HG02678 (cell line): ENCODE measurements around the gene SCOC.

Experiments
- ATAC-seq: cut with Tn5 transposase; IDR thresholded peaks from one replicate; pipeline ENCODE4 v1.9.1; 2021; ENCODE audit warnings: mild to moderate bottlenecking, moderate library complexity; ENCODE audit not compliant: unreplicated experiment

The SCOC gene

GRCh38 chr4:140373328-140374129 is at the start of gene SCOC:
TSS of gene SCOC (plus strand) at chr4:140373646. CDS start at chr4:140379171, 5,525 bp downstream.
- peak; percentile 94 for ATAC-seq

DNA sequence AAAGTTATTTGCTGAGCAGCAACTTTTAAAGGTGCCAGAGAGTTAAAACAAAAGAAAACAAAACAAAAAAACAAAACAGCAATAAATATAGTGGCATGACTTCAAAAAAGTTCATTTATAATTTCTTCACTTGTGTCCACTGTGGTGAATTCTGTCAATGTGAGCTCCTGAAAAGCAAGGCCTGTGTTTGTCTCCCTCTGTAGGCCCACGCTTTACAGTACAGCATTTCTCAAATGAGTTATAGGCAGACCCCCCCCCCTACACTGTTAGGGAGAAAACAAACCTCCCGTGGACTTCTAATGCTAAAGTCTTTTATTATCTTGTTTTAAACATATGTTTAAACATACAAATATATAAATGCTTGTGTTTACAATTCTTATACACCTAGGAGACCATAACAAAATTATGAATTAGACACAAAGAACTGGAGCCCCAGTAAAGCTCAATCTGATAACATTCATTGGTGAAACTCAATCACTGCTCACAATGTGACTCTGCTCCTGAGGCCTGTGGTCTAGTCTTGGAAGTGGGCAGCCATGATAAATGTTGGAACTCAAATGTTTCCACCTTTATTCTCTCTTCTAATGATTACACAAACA is 47.0 kb upstream of the SCOC start:
- ATAC-seq = no peak

DNA sequence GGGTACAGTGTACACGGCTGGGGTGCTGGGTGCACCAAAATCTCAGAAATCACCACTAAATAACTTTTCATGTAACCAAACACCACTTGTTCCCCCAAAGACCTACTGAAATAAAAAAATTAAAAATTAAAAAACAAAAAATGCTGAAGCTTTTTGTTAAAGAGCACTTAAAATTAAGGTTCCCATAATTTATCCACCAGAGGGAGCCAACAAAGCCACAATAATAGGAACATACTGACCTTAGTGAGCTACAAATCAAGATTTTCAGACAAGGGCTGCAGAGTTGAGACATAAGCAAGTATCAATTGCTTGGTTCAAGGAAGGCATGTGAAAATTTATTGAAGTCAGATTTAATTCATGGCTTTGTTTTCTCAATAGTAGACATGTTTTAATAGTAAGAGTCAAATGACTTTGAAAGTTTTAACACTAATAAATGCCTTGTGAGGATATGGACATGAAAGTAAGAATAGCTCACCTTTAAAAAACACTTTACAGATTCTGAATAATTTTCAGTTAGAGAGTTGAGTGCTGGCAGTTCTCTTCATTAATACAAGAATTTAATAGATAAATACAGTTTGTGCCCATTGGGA is 43.0 kb upstream of the SCOC start:
- no peak for ATAC-seq

DNA sequence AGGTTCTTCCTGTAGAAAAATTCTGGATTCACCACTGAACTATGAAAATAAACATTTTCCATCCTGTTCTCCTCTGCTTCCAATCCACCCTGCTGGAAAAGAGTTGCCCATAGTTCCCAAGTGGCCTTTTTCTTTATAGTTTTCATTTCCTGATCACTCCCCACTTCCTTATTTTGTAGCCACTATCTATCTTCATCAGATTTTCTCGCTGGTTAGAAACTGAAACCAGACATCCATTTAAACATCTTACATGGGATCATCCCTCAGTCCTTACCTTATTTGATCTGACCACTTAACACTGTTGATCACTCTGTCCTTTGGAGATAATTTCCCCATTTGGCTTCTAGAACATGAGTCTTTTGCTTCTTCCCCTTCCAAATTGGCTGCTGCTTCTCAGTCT is 42.2 kb upstream of the SCOC start:
- ATAC-seq = no peak

GRCh38 chr4:140331876-140332275 is 41.6 kb upstream of the SCOC start:
- ATAC-seq = no peak

- ATAC-seq = no peak
Measured at GRCh38 chr4:140332734-140333133, 40.7 kb upstream of the SCOC start.

- ATAC-seq = no peak
Measured at GRCh38 chr4:140333523-140333922, 39.9 kb upstream of the SCOC start.

DNA sequence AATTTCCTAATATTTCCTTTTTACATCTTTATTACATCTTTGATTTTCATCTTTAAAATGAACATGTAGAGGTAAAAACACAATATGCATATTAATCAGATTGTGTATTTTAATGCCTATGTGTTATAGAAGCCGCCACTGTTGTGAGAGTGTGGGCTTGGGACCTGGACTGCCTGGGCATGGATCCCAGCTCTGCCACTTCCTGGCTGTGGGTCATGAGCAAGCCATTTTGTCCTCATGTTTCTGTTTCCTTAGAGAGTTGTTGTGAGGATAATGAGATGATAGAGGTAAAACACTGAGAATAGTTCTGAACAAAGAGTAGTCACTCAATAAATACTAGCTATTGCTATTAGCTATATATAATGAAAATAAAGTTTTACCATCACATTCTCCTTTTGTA is 38.4 kb upstream of the SCOC start:
- ATAC-seq = no peak

- no peak for ATAC-seq
Measured at GRCh38 chr4:140336730-140337129, 36.7 kb upstream of the SCOC start.

GRCh38 chr4:140342620-140343019 is 30.8 kb upstream of the SCOC start:
- ATAC-seq = no peak

GRCh38 chr4:140343303-140343702 is 30.1 kb upstream of the SCOC start:
- ATAC-seq = peak; percentile 86

DNA sequence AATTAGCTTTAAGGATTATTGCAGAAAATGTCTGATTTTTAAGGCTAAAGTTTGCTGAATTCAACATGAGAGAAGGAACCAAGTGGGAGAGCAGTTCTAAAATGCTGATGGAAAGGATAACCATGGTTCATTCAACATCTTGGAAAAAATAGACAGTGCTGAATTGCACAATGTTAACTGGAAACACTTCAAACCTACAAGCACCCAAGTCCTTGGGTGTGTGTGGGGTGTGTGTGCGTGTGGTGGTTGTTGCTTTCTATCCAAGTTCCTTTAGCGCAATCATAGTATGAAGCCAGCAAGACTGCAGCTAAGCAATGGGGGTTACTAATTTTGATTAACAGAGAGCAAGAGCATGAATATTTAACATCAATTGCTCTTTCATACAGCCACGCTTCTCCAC is 29.3 kb upstream of the SCOC start:
- ATAC-seq = no peak

- no peak for ATAC-seq
Measured at GRCh38 chr4:140344621-140345020, 28.8 kb upstream of the SCOC start.

- ATAC-seq = no peak
Measured at GRCh38 chr4:140346136-140346535, 27.3 kb upstream of the SCOC start.

- no peak for ATAC-seq
Measured at GRCh38 chr4:140349816-140350215, 23.6 kb upstream of the SCOC start.

DNA sequence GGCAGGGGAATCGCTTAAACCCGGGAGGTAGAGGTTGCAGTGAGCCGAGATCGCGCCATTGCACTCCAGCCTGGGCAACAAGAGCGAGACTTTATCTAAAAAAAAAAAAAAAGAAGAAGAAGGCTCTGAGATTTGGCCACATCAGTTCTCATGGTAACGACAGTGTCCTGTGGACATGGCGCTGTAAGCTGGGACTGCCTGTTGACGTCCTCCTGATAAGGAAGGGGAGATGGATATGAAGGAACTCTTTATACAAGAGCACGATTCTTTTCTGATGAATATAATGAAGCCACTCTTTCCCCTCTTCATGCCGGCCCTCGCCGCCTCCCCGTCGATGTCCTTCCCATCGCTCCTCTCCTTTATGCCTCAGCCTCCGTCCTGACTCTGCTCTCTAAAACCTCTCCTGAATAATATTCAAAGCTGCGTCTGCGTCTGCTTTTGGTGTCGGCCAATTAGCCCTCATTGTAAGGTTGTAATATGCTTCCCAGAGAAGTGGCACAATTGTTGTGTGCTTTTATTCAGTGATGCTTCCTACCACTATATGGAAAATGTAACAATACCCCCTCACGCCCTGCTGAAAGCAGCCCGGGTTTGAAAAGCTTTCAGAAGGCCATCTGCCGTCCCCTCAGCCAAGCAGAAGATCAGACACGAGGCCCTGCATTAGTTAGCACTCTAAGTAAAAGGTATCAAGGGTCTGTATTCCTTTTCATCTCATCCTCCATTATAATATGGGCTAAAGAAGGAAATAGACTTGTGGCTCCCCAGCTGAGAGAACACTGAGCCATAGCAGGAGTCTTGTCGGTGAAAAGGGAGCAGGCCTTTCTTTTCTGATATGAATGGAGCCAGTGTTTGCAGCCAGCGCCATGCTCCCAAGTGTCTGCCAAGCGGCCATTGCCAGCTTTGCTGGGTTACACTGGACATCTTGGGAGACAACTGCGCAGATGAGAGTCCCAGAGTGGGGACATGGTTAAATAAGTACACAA is 22.1 kb upstream of the SCOC start:
- no peak for ATAC-seq

GRCh38 chr4:140353786-140354185 is 19.7 kb upstream of the SCOC start:
- ATAC-seq = no peak

GRCh38 chr4:140355288-140355687 is 18.2 kb upstream of the SCOC start:
- ATAC-seq = no peak

GRCh38 chr4:140357868-140358267 is 15.6 kb upstream of the SCOC start:
- no peak for ATAC-seq

- no peak for ATAC-seq
Measured at GRCh38 chr4:140358281-140358680, 15.2 kb upstream of the SCOC start.
